GM19035 (cell line): ENCODE measurements around the gene PRKCE.

Experiments used
- ATAC-seq: cut with Tn5 transposase; IDR thresholded peaks from one replicate; pipeline ENCODE4 v1.9.1; 2021; ENCODE audit not compliant: unreplicated experiment

The PRKCE gene

DNA sequence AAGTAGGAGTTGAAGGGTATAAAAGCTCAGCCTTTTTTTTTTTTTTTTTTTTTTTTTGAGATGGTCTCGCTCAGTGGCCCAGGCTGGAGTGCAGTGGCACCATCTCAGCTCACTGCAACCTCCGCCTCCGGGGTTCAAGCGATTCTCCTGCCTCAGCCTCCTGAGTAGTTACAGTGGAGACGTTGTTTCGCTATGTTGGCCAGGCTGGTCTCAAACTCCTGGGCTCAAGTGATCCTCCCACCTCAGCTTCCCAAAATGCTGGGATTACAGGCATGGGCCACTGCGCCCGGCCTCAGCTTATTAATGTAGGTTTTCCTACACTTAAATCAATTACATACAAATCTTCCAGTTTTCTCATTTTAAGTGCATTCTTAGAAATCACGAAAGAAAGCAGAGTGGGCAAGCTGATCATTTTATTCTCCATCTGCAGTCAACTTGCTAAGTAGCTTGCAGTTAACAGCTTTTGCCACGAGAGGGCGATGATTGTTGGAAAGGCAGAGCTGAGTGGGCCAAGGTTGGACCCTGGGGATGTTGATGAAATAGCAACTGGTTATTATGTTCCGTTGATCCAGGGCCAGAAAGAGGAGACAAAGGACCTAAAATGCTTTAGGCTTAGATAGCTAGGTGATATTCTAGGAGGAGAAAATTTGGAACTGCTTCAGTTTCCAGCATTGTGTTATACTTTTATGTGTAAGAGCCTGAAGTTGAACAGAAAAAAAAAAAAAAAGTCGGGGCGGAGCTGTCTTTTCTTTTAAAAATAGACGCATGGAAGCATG lies 411.4 kb downstream of the PRKCE start:
- ATAC-seq: no peak

DNA sequence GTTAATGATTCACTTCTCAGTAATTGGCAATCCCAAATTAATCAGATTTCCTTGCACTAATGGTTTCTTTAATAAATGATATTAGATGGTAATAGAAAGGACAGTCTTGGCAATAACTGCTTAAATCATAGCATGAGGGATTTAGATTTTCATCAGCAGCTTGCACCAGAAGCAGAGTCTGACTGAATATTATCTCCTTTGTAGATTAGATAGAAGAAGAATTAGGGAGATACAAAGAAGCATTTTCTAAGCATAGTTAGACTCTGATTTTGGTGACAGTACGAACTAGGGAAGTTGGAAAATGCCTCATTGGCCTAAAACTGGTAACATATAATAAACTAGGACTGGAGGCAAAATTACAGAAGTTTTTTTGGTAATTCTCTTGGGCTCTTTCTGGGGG lies 412.9 kb downstream of the PRKCE start:
- ATAC-seq: no peak

DNA sequence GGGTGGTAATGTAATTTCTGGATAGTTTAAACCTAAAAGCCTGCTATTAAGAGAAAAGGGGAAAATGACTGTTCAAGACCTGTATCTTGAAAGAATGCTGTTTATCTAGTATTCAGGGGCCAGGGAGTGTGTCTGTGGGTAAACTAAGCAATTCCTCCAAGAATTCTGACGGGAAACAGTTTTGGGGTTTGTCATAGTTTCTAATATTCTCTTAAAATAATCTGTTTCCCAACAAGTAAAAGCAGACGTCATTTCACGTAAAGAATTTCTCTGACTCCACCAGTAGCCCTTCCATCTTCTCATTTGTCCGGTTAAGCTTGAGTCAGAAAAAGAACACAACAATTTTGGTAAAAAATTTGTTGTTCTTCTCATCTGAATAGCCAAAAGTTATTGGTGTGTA lies 413.7 kb downstream of the PRKCE start:
- no peak for ATAC-seq

DNA sequence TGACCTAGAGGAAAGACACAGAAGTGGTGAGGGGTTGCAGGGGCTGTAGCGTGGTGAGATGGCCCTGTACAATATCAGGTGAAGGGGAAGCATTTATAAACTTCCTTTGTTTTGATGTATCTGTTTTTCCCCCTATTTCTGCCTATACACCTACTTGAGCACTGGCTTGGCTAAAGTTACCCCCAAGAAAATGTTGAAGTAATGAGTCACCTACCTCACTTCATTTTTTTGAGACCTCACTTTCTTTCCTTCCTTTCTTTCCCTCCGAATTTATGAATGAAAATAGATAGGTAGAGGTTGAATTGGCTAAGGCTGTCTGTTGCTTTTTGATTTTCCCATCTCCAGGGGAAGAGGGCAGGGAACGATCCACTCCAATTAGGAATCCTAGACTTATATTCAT lies 414.6 kb downstream of the PRKCE start:
- ATAC-seq: no peak

DNA sequence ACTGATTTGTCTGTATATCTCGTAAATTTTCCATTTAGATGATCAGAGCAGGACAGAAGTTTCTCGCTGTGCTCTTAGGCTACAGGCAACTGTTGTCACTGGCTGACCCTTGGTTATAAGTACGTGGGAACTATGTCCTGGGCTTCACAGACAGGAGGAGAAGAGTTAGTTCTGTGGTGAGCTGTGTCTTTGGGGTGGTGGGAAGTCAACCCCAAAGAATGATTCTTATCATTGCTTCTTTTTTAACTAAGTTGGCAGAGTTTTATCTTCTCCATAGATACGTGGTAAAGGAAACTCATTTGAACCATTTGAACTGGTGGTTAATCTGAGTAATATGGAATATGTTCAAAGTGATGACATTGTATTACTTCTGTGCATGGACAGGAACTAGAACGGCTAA lies 415.1 kb downstream of the PRKCE start:
- ATAC-seq: no peak

DNA sequence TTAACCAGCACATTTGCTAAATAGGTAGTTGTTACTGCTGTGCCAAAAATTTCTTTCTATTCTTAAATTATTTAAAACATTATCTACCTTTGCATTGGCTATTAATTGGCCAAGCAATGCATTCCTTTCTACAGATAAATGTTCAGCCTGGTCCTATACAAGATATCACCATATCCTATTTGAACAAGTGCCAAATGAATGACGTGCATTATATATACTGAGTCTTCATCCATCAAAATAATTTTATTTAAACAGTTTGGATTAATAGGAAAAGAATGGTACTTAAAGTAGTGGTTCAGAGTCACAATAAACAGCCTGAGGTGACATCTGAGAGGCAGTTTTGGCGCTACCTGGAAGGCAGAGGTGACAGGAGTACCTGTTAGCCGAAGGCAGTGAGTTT lies 415.6 kb downstream of the PRKCE start:
- no peak for ATAC-seq

DNA sequence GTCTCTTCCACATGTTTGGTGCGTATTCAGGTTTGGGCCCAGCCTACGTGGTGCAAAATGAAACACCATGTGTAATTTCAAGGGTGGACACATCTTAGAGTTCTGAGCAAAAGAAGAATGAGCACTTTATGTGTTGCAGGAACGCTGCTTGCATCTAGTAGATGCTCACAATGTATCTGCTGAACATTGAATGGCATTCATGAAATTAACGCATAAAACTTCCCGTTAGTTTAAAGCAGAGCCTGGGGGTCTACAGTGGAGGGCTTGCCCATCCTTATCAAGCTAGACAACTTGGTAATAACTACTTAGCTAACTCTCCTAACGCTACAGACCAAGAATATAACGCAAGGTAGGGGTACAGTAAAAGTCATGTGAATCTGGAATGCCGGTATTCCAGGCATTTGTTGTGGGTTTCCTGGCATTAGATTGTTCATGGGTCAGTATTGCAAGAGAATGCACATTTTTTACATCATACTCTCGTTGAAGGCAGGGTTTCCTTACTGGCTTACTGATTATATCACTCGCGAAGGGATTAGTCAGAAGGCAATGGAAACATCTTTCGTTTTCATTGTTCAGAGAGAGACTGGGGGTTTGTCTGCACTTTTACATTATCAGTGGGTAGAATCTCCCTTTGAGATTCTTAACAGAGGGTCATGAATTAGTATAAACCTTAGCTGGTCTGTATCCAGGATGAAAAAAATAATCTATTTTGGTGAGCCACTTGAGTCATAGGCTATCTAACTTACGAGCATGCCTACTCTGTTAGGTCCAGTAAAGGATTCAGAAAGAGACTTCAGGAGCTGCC lies 416.2 kb downstream of the PRKCE start:
- no peak for ATAC-seq

DNA sequence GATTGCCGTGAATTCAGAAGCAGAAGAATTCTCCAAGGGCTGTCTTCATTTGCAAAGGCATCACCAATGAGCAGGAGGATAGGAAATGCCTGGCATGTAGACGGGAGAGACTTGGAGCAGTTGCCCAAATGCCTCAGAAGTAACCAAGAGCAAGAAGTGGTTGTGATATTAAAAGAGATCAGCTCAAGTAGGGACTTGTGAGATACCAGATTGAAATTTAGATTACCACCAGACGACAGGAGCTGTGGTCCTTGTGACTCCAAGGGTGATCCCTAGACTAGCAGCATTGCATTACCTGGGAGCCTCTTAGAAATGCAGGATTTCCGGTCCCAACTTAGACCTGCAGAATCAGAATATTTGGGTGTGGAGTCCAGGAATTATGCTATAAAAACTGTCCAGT lies 417.2 kb downstream of the PRKCE start:
- ATAC-seq: no peak

DNA sequence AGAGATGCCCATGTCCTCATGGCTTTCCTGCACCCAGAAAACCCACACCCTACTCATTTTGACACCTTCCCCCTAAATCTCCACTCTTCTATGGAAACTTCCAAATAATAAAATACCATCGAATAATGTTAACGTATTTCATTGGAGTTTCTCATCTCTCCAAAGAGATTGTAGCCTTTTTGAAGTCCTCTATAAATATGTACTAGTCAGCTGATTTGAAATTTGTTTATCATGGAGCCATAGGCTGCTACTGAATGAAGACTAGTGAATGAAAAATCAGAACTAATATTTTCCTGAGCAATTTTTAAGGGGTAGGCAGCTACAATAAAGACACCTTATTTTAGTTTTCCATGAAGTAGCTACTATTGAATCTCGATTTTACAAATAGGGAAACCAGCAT lies 419.6 kb downstream of the PRKCE start:
- ATAC-seq: no peak

DNA sequence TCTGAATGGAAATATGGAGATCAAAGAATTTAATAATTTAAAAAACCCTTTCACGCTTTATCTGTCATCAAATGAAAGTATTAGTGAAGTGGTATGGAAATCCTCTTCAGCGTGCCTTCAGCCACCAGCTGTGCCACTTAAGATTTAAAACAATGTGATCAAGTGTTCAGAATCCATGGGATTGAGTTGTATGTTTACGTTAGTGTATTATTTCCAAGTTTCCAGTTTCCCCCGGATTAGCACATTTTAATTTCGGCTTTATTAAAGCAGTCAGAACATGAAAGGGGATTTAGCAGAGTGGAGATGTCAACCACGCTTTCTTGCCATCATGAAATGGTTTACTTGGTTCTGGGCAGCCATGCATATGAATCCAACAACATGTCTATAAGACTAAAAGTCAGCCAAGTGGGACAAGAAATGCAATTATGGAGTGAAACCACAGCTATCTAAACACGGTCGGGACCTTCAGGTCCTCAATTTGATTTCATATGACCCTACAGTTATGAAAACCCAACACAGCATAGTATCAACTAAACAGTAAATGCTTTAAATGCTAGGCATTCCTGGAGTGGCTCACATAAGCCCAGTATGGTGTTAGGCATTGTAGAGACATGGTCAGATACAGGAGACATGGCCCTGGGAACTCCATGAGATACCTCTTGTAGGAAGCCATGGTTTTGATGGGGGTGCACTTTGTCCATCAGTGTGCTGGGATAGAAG lies 420.8 kb downstream of the PRKCE start:
- ATAC-seq: no peak

DNA sequence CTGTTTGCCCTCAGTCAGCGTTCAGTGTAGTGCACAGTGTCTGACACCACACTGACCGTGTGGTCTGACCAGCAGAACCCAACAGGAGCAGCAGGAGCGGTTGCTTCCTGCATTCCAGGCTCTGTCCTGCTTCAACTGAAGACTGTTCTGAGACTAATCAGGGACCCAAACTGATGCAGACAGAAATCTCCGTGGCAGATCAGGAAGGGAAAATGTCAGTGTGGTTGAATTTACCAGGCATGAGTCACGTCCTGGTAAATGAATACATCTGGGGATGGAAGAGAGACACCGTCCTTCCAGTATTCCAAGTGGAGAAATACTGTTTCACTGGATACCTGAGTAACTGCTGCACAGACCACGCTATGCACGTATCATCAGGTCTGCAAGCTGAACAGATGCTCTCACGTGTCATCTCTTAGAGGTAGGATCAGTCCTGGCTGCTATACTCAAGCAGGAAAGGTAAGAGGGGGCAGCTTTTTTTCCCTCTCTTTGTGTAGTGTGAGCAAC lies 422.1 kb downstream of the PRKCE start:
- no peak for ATAC-seq

DNA sequence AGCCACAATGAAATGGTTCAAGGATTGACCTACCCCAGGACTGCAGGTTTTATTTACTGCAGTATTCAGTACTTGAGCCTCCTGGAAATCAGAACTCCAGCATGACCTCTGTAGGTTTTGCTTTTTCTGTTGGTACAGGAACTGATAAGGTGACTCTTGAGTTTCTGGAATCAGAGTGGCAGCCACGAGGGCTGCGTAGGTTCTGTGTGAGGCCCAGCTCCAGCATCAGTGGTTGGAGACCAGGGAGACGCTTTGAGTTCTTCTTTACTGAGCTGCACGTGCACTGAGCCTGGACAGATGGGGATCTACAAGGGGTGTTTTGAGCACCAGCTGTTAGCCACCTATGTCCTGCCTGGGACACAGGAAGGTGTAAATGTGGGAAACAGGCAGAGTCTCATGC lies 423.0 kb downstream of the PRKCE start:
- no peak for ATAC-seq

DNA sequence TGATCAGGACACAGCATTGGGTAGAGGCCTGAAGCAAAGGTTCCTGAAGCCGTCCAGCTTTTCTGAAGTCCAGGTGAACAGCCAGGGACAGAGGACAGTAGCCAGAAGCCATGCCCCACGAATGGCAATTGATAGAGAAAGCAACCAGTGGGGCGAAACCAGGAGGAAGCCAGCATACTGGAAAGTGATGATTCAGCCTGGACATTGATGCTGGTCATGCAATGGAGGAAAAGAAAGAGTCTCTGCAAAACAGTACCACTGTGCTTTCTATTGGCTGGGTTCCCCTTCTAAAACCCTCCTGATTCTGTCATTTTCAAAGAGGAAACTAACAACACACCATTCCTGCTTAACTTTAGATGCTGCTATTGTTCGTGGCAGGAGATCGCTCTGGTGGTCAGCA lies 424.4 kb downstream of the PRKCE start:
- ATAC-seq: no peak

DNA sequence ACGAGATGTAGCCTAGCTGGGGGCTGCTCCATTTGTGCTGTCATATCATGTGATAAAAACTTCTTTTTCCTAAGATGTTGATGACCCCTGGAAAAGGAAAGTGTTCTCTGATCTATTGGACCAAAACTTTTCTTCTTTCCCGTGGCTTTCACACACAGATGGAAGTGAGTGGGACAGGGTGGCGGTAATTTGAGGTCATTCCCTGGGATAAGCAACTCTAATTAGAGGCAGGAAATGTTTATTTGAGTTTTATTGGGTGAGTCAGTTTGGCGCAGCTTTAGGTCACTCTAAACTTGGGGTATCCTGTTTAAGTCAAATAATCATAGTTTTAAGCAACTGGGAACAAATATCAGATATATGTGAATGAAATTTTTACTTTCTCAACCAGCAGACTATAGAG lies 424.8 kb downstream of the PRKCE start:
- ATAC-seq: no peak

DNA sequence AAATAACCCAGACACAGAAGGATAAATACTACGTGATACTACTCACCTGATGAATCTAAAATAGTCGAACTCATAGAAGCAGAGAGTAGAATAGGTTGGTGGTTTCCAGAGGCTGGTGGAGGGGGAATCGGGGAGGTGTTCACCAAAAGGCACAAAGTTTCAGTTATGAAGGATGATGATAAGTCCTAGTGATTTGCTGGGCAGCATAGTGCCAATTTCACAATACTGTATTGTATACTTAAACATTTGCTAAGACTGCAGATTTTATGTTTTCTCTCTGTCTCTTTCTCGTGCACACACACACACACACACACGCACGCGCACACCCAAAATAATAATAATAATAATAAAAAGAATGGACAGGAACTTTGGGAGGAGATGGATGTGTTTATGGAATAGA lies 425.4 kb downstream of the PRKCE start:
- no peak for ATAC-seq

DNA sequence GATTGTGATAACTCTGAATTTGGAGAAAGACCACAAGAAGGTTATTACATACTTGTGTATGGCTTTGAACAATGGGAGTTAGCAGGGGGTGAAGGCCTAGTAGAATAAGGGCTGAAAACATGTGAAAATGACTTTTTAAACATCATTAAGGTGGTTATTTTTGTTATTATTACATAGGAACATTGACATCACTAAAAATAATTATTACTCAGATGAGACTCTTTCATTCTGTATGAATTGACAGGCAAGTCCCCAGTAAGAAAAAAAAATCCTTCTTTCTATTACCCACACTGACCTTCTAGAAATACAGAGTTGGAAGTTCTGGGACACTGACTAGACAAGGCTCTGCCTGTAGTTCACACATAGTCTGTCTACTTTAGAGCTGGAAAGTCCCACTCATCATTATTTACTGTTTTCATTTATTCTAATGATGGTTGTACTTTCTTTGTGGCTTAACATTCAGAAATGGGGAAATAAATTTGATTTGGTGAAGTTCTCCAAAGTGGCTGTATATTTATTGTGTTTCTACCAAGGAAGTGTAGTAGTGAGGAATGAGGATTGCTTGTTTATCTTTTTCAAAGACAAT lies 426.1 kb downstream of the PRKCE start:
- ATAC-seq: no peak

DNA sequence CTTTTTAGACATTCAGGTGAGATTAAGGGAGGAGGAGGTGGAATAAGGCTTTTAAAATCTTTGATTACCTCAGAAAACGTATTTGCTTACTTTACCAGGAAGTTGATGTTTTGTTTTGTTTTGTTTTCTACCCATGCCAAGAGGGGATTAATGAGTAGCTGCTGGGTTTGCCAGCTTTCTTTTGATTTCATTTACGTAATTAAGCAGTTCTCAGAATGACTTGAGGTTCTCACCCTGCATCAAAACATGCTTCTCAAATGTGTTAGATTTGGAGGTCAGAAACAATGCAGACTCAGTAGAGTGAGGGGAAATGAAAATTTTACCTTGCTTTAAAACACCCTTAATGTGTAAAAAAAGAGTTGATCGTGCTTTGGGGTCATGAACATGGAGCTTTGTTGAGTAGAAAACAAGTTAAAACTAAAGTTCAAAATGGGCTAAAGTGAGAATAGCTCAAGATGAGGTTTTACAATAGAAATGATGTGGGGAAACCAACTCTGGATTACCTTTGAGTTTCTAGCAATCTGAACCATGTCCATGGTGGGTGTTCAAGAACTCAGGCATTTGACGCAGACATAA lies 428.6 kb downstream of the PRKCE start:
- ATAC-seq: no peak

DNA sequence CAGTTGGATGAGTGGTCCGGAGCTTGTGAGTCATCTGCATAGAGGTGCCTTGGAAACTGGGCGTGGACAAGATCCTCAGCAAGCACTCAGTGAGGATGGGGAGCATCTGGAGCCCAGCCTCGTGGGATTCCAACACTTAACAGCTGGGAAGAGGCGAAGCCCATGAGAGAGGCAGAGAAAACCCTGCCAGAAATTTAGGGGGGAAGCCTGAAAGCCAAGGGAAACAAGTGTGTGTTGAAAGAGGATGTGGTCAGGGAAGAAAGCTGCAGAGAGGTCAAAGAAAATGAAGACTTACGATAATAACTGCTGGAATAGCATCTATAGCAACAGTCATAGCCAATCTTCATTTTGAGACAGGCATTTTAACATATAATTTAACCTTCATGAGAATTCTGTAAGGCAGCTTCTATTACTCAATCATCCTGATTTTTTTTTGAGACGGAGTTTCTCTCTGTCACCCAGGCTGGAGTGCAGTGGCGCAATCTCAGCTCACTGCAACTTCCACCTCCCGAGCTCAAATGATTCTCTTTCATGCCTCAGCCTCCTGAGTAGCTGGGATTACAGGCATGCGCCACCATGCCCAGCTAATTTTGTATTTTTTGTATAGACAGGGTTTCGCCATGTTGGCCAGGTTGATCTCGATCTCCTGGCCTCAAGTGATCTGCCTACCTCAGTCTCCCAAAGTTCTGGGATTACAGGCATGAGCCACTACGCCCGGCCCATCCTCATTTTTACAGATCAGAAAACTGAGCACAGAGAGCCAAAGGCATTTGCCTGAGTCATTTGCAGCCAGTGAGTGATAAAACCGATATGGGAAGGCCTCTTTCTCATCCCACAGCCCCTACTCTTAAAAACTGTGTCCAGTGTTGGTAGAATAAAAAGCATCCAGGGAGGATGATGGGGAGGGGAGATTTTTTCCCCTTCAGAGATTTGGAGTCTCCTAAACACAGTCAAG lies 431.3 kb downstream of the PRKCE start:
- ATAC-seq: no peak

DNA sequence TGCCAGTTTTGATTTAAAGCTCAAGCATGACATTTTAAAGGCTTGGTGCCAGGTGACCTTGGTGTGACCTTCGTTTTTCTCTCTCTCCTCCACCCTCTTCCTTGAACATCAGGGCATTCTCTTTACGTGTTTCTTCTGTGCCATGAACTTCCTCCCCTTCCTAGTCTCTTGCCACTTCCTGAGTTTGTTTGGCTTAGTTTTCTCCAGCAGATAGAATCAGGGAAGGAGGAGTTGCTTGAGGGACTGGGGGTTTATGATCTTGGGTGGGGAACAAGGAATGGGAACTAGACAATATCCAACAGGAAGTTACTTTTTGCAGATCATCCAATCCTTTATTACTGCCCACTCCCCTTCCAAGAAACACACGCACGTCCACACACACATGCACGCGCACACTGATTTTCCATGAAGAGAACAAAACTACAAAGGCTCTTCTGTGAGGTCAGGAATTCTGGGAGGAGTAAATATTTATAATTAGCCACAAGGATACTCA lies 435.1 kb downstream of the PRKCE start:
- ATAC-seq: no peak

DNA sequence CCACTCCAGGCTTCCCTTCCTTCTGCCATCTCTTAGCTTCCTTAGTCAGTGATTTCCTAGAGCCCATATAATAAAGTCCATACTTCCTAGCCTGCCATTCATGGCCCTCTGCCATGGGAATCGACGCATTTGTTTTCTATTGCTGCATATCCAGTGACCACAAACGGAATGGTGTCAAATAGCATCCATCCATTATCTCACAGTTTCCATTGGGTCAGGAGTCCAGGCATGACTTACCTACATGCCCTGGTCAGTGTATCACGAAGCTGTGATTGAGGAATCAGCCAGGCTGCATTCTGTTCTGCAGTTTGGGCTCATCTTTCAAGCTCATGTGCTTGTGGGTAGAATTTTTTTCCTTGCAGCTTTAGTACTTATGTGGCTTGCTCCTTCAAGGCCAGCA lies 436.0 kb downstream of the PRKCE start:
- no peak for ATAC-seq
